MM.1S (cell line): ENCODE data around the gene ZNF320.
"Not testable (repeated sequence)": the region's sequence is repeated elsewhere in the genome, so short reads cannot be mapped to it uniquely, and the experiment has no call there.

Experiments used
- DNase-seq: peaks from one replicate; pipeline ENCODE4 v3.0.0-alpha.2; 2015
- H2AFZ ChIP-seq: fragments of 300-600 bp; sonication (generic); 2 replicates; pipeline ENCODE4 v1.6.0; 2016; ENCODE audit warnings: antibody characterized with exemption, low read length
- H3F3A ChIP-seq: fragments of 300-600 bp; sonication (generic); 2 replicates; pipeline ENCODE4 v1.6.1; 2016; ENCODE audit warnings: mild to moderate bottlenecking, antibody characterized with exemption, low read length, moderate library complexity, mixed read lengths; ENCODE audit not compliant: insufficient read depth
- H3K27ac ChIP-seq: fragments of 300-600 bp; sonication (generic); 2 replicates; pipeline ENCODE4 v1.5.1; 2016; ENCODE audit warnings: mild to moderate bottlenecking, low read length
- H3K27me3 ChIP-seq: fragments of 300-600 bp; sonication (generic); replicated peaks from 2 replicates; pipeline ENCODE4 v1.6.0; 2016; ENCODE audit warnings: low read length; ENCODE audit not compliant: insufficient read depth
- H3K36me3 ChIP-seq: fragments of 300-600 bp; sonication (generic); replicated peaks from 2 replicates; pipeline ENCODE4 v1.6.1; 2016; ENCODE audit warnings: mild to moderate bottlenecking, low read length, mixed read lengths; ENCODE audit not compliant: insufficient read depth
- H3K4me1 ChIP-seq: fragments of 300-600 bp; sonication (generic); 2 replicates; pipeline ENCODE4 v1.6.1; 2016; ENCODE audit warnings: low read length, mixed read lengths
- H3K4me2 ChIP-seq: fragments of 300-600 bp; sonication (generic); 2 replicates; pipeline ENCODE4 v1.6.0; 2016; ENCODE audit warnings: low read depth, low read length
- H3K4me3 ChIP-seq: fragments of 300-600 bp; sonication (generic); 2 replicates; pipeline ENCODE4 v1.5.1; 2016; ENCODE audit warnings: low read length, mixed read lengths
- H3K79me2 ChIP-seq: fragments of 300-600 bp; sonication (generic); 2 replicates; pipeline ENCODE4 v1.6.1; 2016; ENCODE audit warnings: mixed run types, low read length, mixed read lengths
- H3K9ac ChIP-seq: fragments of 300-600 bp; sonication (generic); 2 replicates; pipeline ENCODE4 v1.6.1; 2016; ENCODE audit warnings: low read length, mixed read lengths
- H3K9me2 ChIP-seq: fragments of 300-600 bp; sonication (generic); replicated peaks from 2 replicates; pipeline ENCODE4 v1.6.1; 2016; ENCODE audit warnings: mild to moderate bottlenecking, low read length, mixed read lengths; ENCODE audit not compliant: insufficient read depth
- H3K9me3 ChIP-seq: fragments of 300-600 bp; sonication (generic); replicated peaks from 2 replicates; pipeline ENCODE4 v1.6.1; 2016; ENCODE audit warnings: mild to moderate bottlenecking, low read length, mixed read lengths; ENCODE audit not compliant: insufficient read depth
- H4K20me1 ChIP-seq: fragments of 300-600 bp; sonication (generic); 2 replicates; pipeline ENCODE4 v1.6.1; 2016; ENCODE audit warnings: mild to moderate bottlenecking, low read length, moderate library complexity, mixed read lengths; ENCODE audit not compliant: insufficient read depth
- CTCF ChIP-seq: fragments of 300-600 bp; sonication (generic); IDR thresholded peaks from 2 replicates; pipeline ENCODE4 v1.5.1; 2016; ENCODE audit warnings: antibody characterized with exemption, low read length, mixed read lengths
- EZH2 ChIP-seq: fragments of 300-600 bp; sonication (generic); optimal IDR thresholded peaks from 2 replicates; pipeline ENCODE3; 2017; ENCODE audit warnings: low read depth, mild to moderate bottlenecking, antibody characterized with exemption, low read length, mixed read lengths
- EZH2phosphoT487 ChIP-seq: fragments of 300-600 bp; sonication (generic); IDR thresholded peaks from 2 replicates; pipeline ENCODE4 v1.6.1; 2018; ENCODE audit warnings: antibody characterized with exemption, low read length

Gene ZNF320

GRCh38 chr19:52889931-52890330 is 7.5 kb downstream of the ZNF320 start:
- Histone ChIP-seq H3K9me3 (no peaks in the 10 kb centered on the region), H3K79me2 (no peaks in the 10 kb centered on the region), H3K27me3 (no peaks in the 10 kb centered on the region), H3K4me3 (no peak overlapping the region), H3K36me3 (no peaks in the 10 kb centered on the region), H3K9ac (no peak overlapping the region), H3K4me1 (no peaks in the 10 kb centered on the region), H2AFZ (no peak overlapping the region), H3K9me2 (no peaks in the 10 kb centered on the region), H4K20me1 (no peaks in the 10 kb centered on the region), H3F3A (no peaks in the 10 kb centered on the region), H3K27ac (no peak overlapping the region), H3K4me2 (no peak overlapping the region)
- no peak for DNase-seq
- no peak for TF ChIP-seq EZH2phosphoT487
- TF ChIP-seq EZH2 = no peak
- no peak for TF ChIP-seq CTCF

GRCh38 chr19:52889076-52889475 is 8.4 kb downstream of the ZNF320 start:
- H3K9me2 ChIP-seq = no peaks in the 10 kb centered on the region
- H3F3A ChIP-seq = no peaks in the 10 kb centered on the region
- H3K4me1 ChIP-seq = no peaks in the 10 kb centered on the region
- TF ChIP-seq EZH2phosphoT487 (no peak), CTCF (no peak)
- no peak for DNase-seq
- H3K79me2 ChIP-seq = no peaks in the 10 kb centered on the region
- no peaks in the 10 kb centered on the region for H3K9me3 ChIP-seq
- H3K9ac ChIP-seq = no peak overlapping the region
- H3K36me3 ChIP-seq = no peaks in the 10 kb centered on the region
- no peak overlapping the region for H3K27ac ChIP-seq
- no peaks in the 10 kb centered on the region for H4K20me1 ChIP-seq
- no peak overlapping the region for H2AFZ ChIP-seq
- H3K27me3 ChIP-seq = no peaks in the 10 kb centered on the region
- no peak overlapping the region for H3K4me2 ChIP-seq
- no peak overlapping the region for H3K4me3 ChIP-seq

GRCh38 chr19:52880895-52881389 is 16.5 kb downstream of the ZNF320 start:
- Histone ChIP-seq H4K20me1 (no peaks in the 10 kb centered on the region), H3K79me2 (no peaks in the 10 kb centered on the region), H3K4me1 (no peaks in the 10 kb centered on the region), H3K4me2 (no peak overlapping the region), H3F3A (no peaks in the 10 kb centered on the region), H3K36me3 (no peaks in the 10 kb centered on the region), H3K9ac (no peak overlapping the region), H3K27me3 (no peaks in the 10 kb centered on the region), H3K27ac (no peak overlapping the region), H2AFZ (no peak overlapping the region), H3K9me3 (no peaks in the 10 kb centered on the region), H3K4me3 (no peak overlapping the region), H3K9me2 (no peaks in the 10 kb centered on the region)
- DNase-seq = no peak
- no peak for TF ChIP-seq EZH2phosphoT487
- TF ChIP-seq CTCF = no peak
- no peak for TF ChIP-seq EZH2

- not testable (repeated sequence) for H3F3A ChIP-seq, H3K27me3 ChIP-seq, DNase-seq, H3K9me3 ChIP-seq, H3K4me2 ChIP-seq, H3K9ac ChIP-seq, H3K27ac ChIP-seq, H4K20me1 ChIP-seq, H3K4me3 ChIP-seq, H3K4me1 ChIP-seq, H3K9me2 ChIP-seq, H2AFZ ChIP-seq, H3K36me3 ChIP-seq, H3K79me2 ChIP-seq
Measured at GRCh38 chr19:52872996-52873395, 24.4 kb downstream of the ZNF320 start.
